CD4-positive, alpha-beta T cell (primary cell): ENCODE data around the gene DRG2. TPM values are rescaled to one million over a fixed set of nuclear protein-coding genes. Genes with fewer than 3 reads are reported as not detected.

Experiments
- ATAC-seq: fragments of 200-7000 bp; cut with Tn5 transposase; one replicate; pipeline ENCODE4 v1.10.0; 2022; ENCODE audit warnings: mild to moderate bottlenecking; ENCODE audit not compliant: poor library complexity
- CTCF ChIA-PET: fragments of 350-600 bp; sonication (Branson Sonifier 250); formaldehyde crosslinking; loops from one replicate; lab custom pipeline; 2021; ENCODE audit warnings: antibody characterized with exemption, inconsistent platforms; lab: Charles Lee
- POLR2A ChIA-PET: fragments of 350-600 bp; sonication (Branson Sonifier 250); formaldehyde crosslinking; loops from one replicate; lab custom pipeline; 2021; ENCODE audit warnings: antibody characterized with exemption, inconsistent platforms; lab: Charles Lee
- DNase-seq, 14 experiments: peaks; one replicate each; pipeline ENCODE4 v3.0.0-alpha.2; 2013 to 2020; ENCODE audit warnings: mixed read lengths in 2 of 14
- H3K27ac ChIP-seq, 2 donors: one replicate each; pipeline versions ENCODE4 v1.5.1 to v1.7.0; 2013; ENCODE audit warnings: low read length in 2 of 2, low read depth in 1 of 2, mild to moderate bottlenecking in 1 of 2
- H3K27me3 ChIP-seq, 2 experiments: 1 replicate in 1 of 2; 2 replicates in 1 of 2; pipeline versions ENCODE4 v1.6.1 to v1.7.0; 2013; ENCODE audit warnings: low read length in 2 of 2, control low read depth in 1 of 2, mild to moderate bottlenecking in 1 of 2, moderate library complexity in 1 of 2; ENCODE audit not compliant: insufficient read depth in 2 of 2, control insufficient read depth in 1 of 2
- H3K36me3 ChIP-seq: one replicate; pipeline ENCODE4 v1.6.1; 2013; ENCODE audit warnings: low read length, control low read depth; ENCODE audit not compliant: insufficient read depth
- H3K4me1 ChIP-seq: one replicate; pipeline ENCODE4 v1.6.1; 2013; ENCODE audit warnings: low read length, control low read depth; ENCODE audit not compliant: insufficient read depth
- H3K4me3 ChIP-seq: one replicate; pipeline ENCODE4 v1.5.1; 2013; ENCODE audit warnings: mild to moderate bottlenecking, low read length, moderate library complexity
- H3K9me3 ChIP-seq, 2 experiments: 1 replicate in 1 of 2; 2 replicates in 1 of 2; pipeline versions ENCODE4 v1.6.1 to v1.7.0; 2013; ENCODE audit warnings: low read length in 2 of 2, mild to moderate bottlenecking in 2 of 2, control low read depth in 1 of 2, moderate library complexity in 1 of 2; ENCODE audit not compliant: control insufficient read depth in 1 of 2, insufficient read depth in 1 of 2
- H3K27ac Mint-ChIP-seq: one replicate; pipeline ENCODE4 v1.8.0; 2020; ENCODE audit warnings: mixed read lengths
- H3K27me3 Mint-ChIP-seq: one replicate; pipeline ENCODE4 v1.8.0; 2021; ENCODE audit warnings: mixed read lengths
- H3K36me3 Mint-ChIP-seq: one replicate; pipeline ENCODE4 v1.8.0; 2021; ENCODE audit warnings: low read depth, mixed read lengths
- H3K4me1 Mint-ChIP-seq: one replicate; pipeline ENCODE4 v1.8.0; 2021; ENCODE audit warnings: low read depth, mixed read lengths
- H3K4me3 Mint-ChIP-seq: one replicate; pipeline ENCODE4 v1.8.0; 2020; ENCODE audit warnings: mild to moderate bottlenecking, mixed read lengths
- H3K9me3 Mint-ChIP-seq: one replicate; pipeline ENCODE4 v1.8.0; 2020; ENCODE audit warnings: mixed read lengths
- intact Hi-C, 2 experiments: fragments of 100-400 bp; cut with DNase I in 1 of 2; cut with micrococcal nuclease in 1 of 2; formaldehyde crosslinking; loops; one replicate each; pipeline versions ENCODE4 v1.15.1 to v1.9.0; 2023 to 2025; cut with DNase I, micrococcal nuclease
- total RNA-seq, 174 experiments: library from RNA in 2 of 174; stranded (reverse) in 2 of 174; gene quantifications; one replicate each; pipeline ENCODE4 v1.2.3 and lab custom pipeline; 2021 to 2026
- TF ChIP-seq, protein P1 (sequence below): fragments of 200-600 bp; IDR thresholded peaks from one replicate; pipeline ENCODE4 v1.8.0; 2022; ENCODE audit warnings: antibody characterized with exemption, mild to moderate bottlenecking

DRG2 gene
- total RNA-seq, 2 experiments from 2014 or later = 38.9 to 40.6 TPM

DNA sequence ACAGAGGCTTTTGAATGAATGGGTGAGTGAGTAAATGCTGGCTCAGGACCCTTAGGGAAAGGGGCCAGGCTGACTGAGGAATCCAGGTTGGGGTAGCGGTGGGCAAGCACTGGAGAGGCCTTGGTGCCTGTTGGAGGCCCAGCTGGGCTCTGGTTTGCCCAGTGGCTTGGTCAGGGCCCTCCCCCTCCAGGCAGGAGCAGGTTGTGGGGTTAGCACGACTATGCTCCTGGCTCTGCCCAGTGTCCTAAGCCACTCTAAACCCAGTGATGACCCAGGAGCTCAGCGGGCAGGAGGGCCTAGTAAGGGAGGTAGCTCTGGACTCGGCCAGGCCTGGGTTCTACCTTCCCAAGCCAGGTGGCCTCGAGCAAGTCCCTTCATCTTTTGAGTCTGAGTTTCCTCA is 28.3 kb downstream of the DRG2 start:
- peaks cover 2% of the 10 kb centered on the region for H3K9me3 Mint-ChIP-seq
- ATAC-seq (no peak), DNase-seq (no peak)
- H3K4me1 Mint-ChIP-seq = no peaks in the 10 kb centered on the region
- TF ChIP-seq, protein P1, sequence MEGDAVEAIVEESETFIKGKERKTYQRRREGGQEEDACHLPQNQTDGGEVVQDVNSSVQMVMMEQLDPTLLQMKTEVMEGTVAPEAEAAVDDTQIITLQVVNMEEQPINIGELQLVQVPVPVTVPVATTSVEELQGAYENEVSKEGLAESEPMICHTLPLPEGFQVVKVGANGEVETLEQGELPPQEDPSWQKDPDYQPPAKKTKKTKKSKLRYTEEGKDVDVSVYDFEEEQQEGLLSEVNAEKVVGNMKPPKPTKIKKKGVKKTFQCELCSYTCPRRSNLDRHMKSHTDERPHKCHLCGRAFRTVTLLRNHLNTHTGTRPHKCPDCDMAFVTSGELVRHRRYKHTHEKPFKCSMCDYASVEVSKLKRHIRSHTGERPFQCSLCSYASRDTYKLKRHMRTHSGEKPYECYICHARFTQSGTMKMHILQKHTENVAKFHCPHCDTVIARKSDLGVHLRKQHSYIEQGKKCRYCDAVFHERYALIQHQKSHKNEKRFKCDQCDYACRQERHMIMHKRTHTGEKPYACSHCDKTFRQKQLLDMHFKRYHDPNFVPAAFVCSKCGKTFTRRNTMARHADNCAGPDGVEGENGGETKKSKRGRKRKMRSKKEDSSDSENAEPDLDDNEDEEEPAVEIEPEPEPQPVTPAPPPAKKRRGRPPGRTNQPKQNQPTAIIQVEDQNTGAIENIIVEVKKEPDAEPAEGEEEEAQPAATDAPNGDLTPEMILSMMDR = no peak
- H3K27me3 Mint-ChIP-seq = no peaks in the 10 kb centered on the region
- no peak overlapping the region for H3K27ac Mint-ChIP-seq
- H3K36me3 ChIP-seq = no peaks in the 10 kb centered on the region
- intact Hi-C loops = no loop called here
- no peaks in the 10 kb centered on the region for H3K4me1 ChIP-seq
- ChIA-PET POLR2A (no interaction called here), CTCF (no interaction called here)
- H3K4me3 Mint-ChIP-seq = no peak overlapping the region
- no peaks in the 10 kb centered on the region for H3K36me3 Mint-ChIP-seq
- no peaks in the 10 kb centered on the region for H3K27me3 ChIP-seq
- H3K9me3 ChIP-seq = peaks cover 0 to 24% of the 10 kb centered on the region in 2 experiments
- H3K4me3 ChIP-seq = no peak overlapping the region
- no peak overlapping the region for H3K27ac ChIP-seq

DNA sequence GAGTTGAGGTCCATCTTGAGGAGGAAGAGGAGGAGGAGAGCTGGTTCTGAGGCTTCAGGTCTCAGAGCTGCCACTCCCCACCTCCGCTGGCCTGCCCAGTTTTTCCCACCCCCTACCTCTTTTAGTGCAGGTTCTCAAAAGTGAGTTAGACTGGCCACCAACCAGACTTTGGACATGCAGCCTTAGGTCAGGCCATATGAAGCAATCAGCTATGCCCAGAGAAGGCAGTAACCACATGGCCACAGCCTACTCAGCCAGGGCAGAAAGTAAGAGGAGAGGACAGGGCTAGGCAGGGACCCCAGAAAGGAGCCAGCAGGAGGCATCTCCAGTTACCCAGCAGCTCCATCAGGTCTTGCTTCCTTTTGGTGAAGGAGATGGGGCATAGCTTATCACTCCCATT is 29.8 kb downstream of the DRG2 start:
- Histone ChIP-seq H3K4me3 (no peak overlapping the region), H3K4me1 (no peaks in the 10 kb centered on the region), H3K27me3 (no peaks in the 10 kb centered on the region), H3K36me3 (no peaks in the 10 kb centered on the region), H3K9me3 (peaks cover 0 to 24% of the 10 kb centered on the region in 2 experiments), H3K27ac (no peak overlapping the region)
- DNase-seq (no peak), ATAC-seq (no peak)
- H3K27ac Mint-ChIP-seq = no peak overlapping the region
- no peak overlapping the region for H3K4me3 Mint-ChIP-seq
- TF ChIP-seq, protein P1 = no peak
- no peaks in the 10 kb centered on the region for H3K27me3 Mint-ChIP-seq
- ChIA-PET CTCF (no interaction called here), POLR2A (no interaction called here)
- H3K4me1 Mint-ChIP-seq = no peaks in the 10 kb centered on the region
- H3K36me3 Mint-ChIP-seq = no peaks in the 10 kb centered on the region
- peaks cover 2% of the 10 kb centered on the region for H3K9me3 Mint-ChIP-seq
- intact Hi-C loops = no loop called here

DNA sequence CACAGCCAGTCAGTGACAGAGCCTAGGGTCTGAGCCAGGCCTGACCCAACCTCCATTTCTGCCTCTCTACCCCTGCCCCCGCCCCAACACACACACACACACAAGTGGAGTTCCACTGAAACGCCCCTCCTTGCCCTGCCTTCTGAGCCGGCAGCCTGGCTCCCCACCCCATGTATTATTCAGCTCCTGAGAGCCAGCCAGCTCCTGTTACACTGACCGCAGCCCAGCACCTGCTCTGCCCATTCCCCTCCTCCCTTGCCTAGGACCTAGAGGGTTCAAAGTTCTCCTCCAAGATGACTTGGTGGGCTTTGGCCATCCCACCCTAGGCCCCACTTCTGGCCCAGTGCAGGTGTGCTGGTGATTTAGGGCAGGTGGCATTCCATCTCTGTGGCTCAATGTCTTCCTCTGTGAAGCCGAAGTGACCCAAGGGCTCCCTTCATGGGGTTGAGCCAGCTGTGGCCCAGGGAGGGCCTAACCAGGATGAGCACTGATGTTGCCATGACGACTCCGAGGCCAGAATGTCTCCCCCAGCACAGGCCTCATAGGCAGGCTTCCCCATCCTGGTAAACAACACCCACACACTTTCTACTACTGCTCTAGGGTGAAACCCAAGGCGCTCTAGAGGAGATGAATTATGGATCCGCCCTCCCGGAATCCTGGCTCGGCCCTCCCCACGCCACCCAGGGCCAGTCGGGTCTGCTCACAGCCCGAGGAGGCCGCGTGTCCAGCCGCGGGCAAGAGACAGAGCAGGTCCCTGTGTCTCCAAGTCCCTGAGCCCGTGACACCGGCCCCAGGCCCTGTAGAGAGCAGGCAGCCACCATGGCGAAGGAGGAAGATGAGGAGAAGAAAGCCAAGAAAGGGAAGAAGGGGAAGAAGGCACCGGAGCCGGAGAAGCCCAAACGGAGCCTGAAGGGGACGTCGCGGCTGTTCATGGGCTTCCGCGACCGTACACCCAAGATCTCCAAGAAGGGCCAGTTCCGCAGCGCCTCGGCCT is 30.5 kb downstream of the DRG2 start:
- ChIA-PET CTCF (no interaction called here), POLR2A (no interaction called here)
- H3K4me1 ChIP-seq = no peaks in the 10 kb centered on the region
- H3K4me3 ChIP-seq = no peak overlapping the region
- Mint-ChIP-seq H3K4me3 (no peak overlapping the region), H3K4me1 (no peaks in the 10 kb centered on the region), H3K36me3 (no peaks in the 10 kb centered on the region), H3K27me3 (no peaks in the 10 kb centered on the region), H3K27ac (no peak overlapping the region), H3K9me3 (peaks cover 2% of the 10 kb centered on the region)
- no peaks in the 10 kb centered on the region for H3K27me3 ChIP-seq
- DNase-seq = no peak
- TF ChIP-seq, protein P1 = no peak
- H3K9me3 ChIP-seq = peaks cover 0 to 24% of the 10 kb centered on the region in 2 experiments
- no peak overlapping the region for H3K27ac ChIP-seq
- no peak for ATAC-seq
- no peaks in the 10 kb centered on the region for H3K36me3 ChIP-seq
- intact Hi-C loops = no loop called here
